CD4-positive, alpha-beta T cell (primary cell): ENCODE results near the gene HES2. TPM values are rescaled to one million over a fixed set of nuclear protein-coding genes. Genes with fewer than 3 reads are reported as not detected.
"Not testable (repeated sequence)": the region's sequence is repeated elsewhere in the genome, so short reads cannot be mapped to it uniquely, and the experiment has no call there.

Experiments
- ATAC-seq: fragments of 200-7000 bp; cut with Tn5 transposase; one replicate; pipeline ENCODE4 v1.10.0; 2022; ENCODE audit warnings: mild to moderate bottlenecking; ENCODE audit not compliant: poor library complexity
- CTCF ChIA-PET: fragments of 350-600 bp; sonication (Branson Sonifier 250); formaldehyde crosslinking; loops from one replicate; lab custom pipeline; 2021; ENCODE audit warnings: antibody characterized with exemption, inconsistent platforms; lab: Charles Lee
- POLR2A ChIA-PET: fragments of 350-600 bp; sonication (Branson Sonifier 250); formaldehyde crosslinking; loops from one replicate; lab custom pipeline; 2021; ENCODE audit warnings: antibody characterized with exemption, inconsistent platforms; lab: Charles Lee
- DNase-seq, 14 experiments: peaks; one replicate each; pipeline ENCODE4 v3.0.0-alpha.2; 2013 to 2020; ENCODE audit warnings: mixed read lengths in 2 of 14
- H3K27ac ChIP-seq, 2 donors: one replicate each; pipeline versions ENCODE4 v1.5.1 to v1.7.0; 2013; ENCODE audit warnings: low read length in 2 of 2, low read depth in 1 of 2, mild to moderate bottlenecking in 1 of 2
- H3K27me3 ChIP-seq, 2 experiments: 1 replicate in 1 of 2; 2 replicates in 1 of 2; pipeline versions ENCODE4 v1.6.1 to v1.7.0; 2013; ENCODE audit warnings: low read length in 2 of 2, control low read depth in 1 of 2, mild to moderate bottlenecking in 1 of 2, moderate library complexity in 1 of 2; ENCODE audit not compliant: insufficient read depth in 2 of 2, control insufficient read depth in 1 of 2
- H3K36me3 ChIP-seq: one replicate; pipeline ENCODE4 v1.6.1; 2013; ENCODE audit warnings: low read length, control low read depth; ENCODE audit not compliant: insufficient read depth
- H3K4me1 ChIP-seq: one replicate; pipeline ENCODE4 v1.6.1; 2013; ENCODE audit warnings: low read length, control low read depth; ENCODE audit not compliant: insufficient read depth
- H3K4me3 ChIP-seq: one replicate; pipeline ENCODE4 v1.5.1; 2013; ENCODE audit warnings: mild to moderate bottlenecking, low read length, moderate library complexity
- H3K9me3 ChIP-seq, 2 experiments: 1 replicate in 1 of 2; 2 replicates in 1 of 2; pipeline versions ENCODE4 v1.6.1 to v1.7.0; 2013; ENCODE audit warnings: low read length in 2 of 2, mild to moderate bottlenecking in 2 of 2, control low read depth in 1 of 2, moderate library complexity in 1 of 2; ENCODE audit not compliant: control insufficient read depth in 1 of 2, insufficient read depth in 1 of 2
- H3K27ac Mint-ChIP-seq: one replicate; pipeline ENCODE4 v1.8.0; 2020; ENCODE audit warnings: mixed read lengths
- H3K27me3 Mint-ChIP-seq: one replicate; pipeline ENCODE4 v1.8.0; 2021; ENCODE audit warnings: mixed read lengths
- H3K36me3 Mint-ChIP-seq: one replicate; pipeline ENCODE4 v1.8.0; 2021; ENCODE audit warnings: low read depth, mixed read lengths
- H3K4me1 Mint-ChIP-seq: one replicate; pipeline ENCODE4 v1.8.0; 2021; ENCODE audit warnings: low read depth, mixed read lengths
- H3K4me3 Mint-ChIP-seq: one replicate; pipeline ENCODE4 v1.8.0; 2020; ENCODE audit warnings: mild to moderate bottlenecking, mixed read lengths
- H3K9me3 Mint-ChIP-seq: one replicate; pipeline ENCODE4 v1.8.0; 2020; ENCODE audit warnings: mixed read lengths
- CTCF ChIP-seq: fragments of 200-600 bp; IDR thresholded peaks from one replicate; pipeline ENCODE4 v1.8.0; 2022; ENCODE audit warnings: antibody characterized with exemption, mild to moderate bottlenecking
- intact Hi-C, 2 experiments: fragments of 100-400 bp; cut with DNase I in 1 of 2; cut with micrococcal nuclease in 1 of 2; formaldehyde crosslinking; loops; one replicate each; pipeline versions ENCODE4 v1.15.1 to v1.9.0; 2023 to 2025; cut with DNase I, micrococcal nuclease
- total RNA-seq, 174 experiments: library from RNA in 2 of 174; stranded (reverse) in 2 of 174; gene quantifications; one replicate each; pipeline ENCODE4 v1.2.3 and lab custom pipeline; 2021 to 2026

The HES2 gene
- total RNA-seq, 2 experiments from 2014 or later = not detected

GRCh38 chr1:6396998-6397397 lies 22.7 kb downstream of the HES2 start:
- Mint-ChIP-seq H3K4me1 (peaks cover 28% of the 10 kb centered on the region), H3K4me3 (peak overlapping the region; percentile 70), H3K9me3 (no peaks in the 10 kb centered on the region), H3K27me3 (no peaks in the 10 kb centered on the region), H3K36me3 (no peaks in the 10 kb centered on the region), H3K27ac (peak overlapping the region; percentile 66)
- Histone ChIP-seq H3K27me3 (no peaks in the 10 kb centered on the region), H3K9me3 (no peaks in the 10 kb centered on the region), H3K36me3 (no peaks in the 10 kb centered on the region), H3K4me1 (peaks cover 23% of the 10 kb centered on the region), H3K4me3 (no peak overlapping the region), H3K27ac (no peak overlapping the region)
- intact Hi-C loops = loop anchor here in 1 of 2 experiments (10.0 kb wide), 1 partner anchor 388 kb away; the partner anchor contains the start of gene CAMTA1
- ChIA-PET POLR2A (no interaction called here), CTCF (no interaction called here)
- TF ChIP-seq CTCF = no peak
- no peak for ATAC-seq
- no peak for DNase-seq

- H3K36me3 ChIP-seq, H3K9me3 ChIP-seq, H3K27ac ChIP-seq, H3K36me3 Mint-ChIP-seq, H3K4me3 Mint-ChIP-seq, H3K4me3 ChIP-seq, H3K27me3 Mint-ChIP-seq, H3K27ac Mint-ChIP-seq, ATAC-seq, H3K27me3 ChIP-seq, DNase-seq, H3K9me3 Mint-ChIP-seq: not testable (repeated sequence)
- CTCF ChIA-PET = interaction anchor here (1.7 kb wide), 1 partner anchor 19 kb away, joined by 3 read pairs; no protein-coding TSS in a partner anchor
- peaks cover 27% of the 10 kb centered on the region for H3K4me1 ChIP-seq
- POLR2A ChIA-PET = interaction anchor here (4.1 kb wide), 1 partner anchor 37 kb away, joined by 41 read pairs; no protein-coding TSS in a partner anchor
- intact Hi-C loops = loop anchor here in 1 of 2 experiments (10.0 kb wide), 1 partner anchor 389 kb away; the partner anchor contains the start of gene CAMTA1
- H3K4me1 Mint-ChIP-seq = peaks cover 31% of the 10 kb centered on the region
These were observed 23.9 kb downstream of the HES2 start for GRCh38 chr1:6395781-6396244.

GRCh38 chr1:6395130-6395529 lies 24.6 kb downstream of the HES2 start:
- peaks cover 31% of the 10 kb centered on the region for H3K4me1 Mint-ChIP-seq
- H3K4me3 Mint-ChIP-seq = peak overlapping the region; percentile 80
- ATAC-seq, H3K36me3 Mint-ChIP-seq, H3K9me3 ChIP-seq, H3K27me3 Mint-ChIP-seq, H3K4me3 ChIP-seq, H3K27me3 ChIP-seq, DNase-seq, H3K36me3 ChIP-seq, H3K27ac ChIP-seq, H3K9me3 Mint-ChIP-seq: not testable (repeated sequence)
- H3K4me1 ChIP-seq = peaks cover 27% of the 10 kb centered on the region
- ChIA-PET CTCF (interaction anchor here (0.7 to 1.7 kb wide), 2 partner anchors 19 to 44 kb away, joined by 3 read pairs; no protein-coding TSS in a partner anchor), POLR2A (interaction anchor here (1.1 to 4.1 kb wide), 2 partner anchors 11 to 36 kb away, joined by 5 to 41 read pairs; no protein-coding TSS in a partner anchor)
- intact Hi-C loops = loop anchor here in 1 of 2 experiments (10.0 kb wide), 1 partner anchor 390 kb away; the partner anchor contains the start of gene CAMTA1
- H3K27ac Mint-ChIP-seq = peak overlapping the region; percentile 67

- CTCF ChIA-PET = interaction anchor here (0.5 to 1.3 kb wide), 4 partner anchors 11 to 109 kb away, joined by 3 to 5 read pairs (median 4); no protein-coding TSS in a partner anchor
- ATAC-seq = peak; percentile 90
- H3K36me3 ChIP-seq = no peaks in the 10 kb centered on the region
- peak within 1 kb of the TSS; percentile 92 for H3K4me3 Mint-ChIP-seq
- peak within 1 kb of the TSS; percentile 69 to 81 for H3K27ac ChIP-seq
- H3K27me3 Mint-ChIP-seq = no peaks in the 10 kb centered on the region
- H3K9me3 Mint-ChIP-seq = no peaks in the 10 kb centered on the region
- intact Hi-C loops = loop anchor here (2.0 to 10.0 kb wide), 2 partner anchors 35 to 391 kb away; partner anchors contain the start of gene CAMTA1 (in 1 of the 2)
- no peaks in the 10 kb centered on the region for H3K27me3 ChIP-seq
- H3K4me1 ChIP-seq = peaks cover 27% of the 10 kb centered on the region
- POLR2A ChIA-PET = interaction anchor here (0.5 to 4.1 kb wide), 15 partner anchors 9 to 210 kb away, joined by 3 to 41 read pairs (median 3); partner anchors contain the start of genes KLHL21, RPL22 and TNFRSF25
- H3K4me3 ChIP-seq = peak within 1 kb of the TSS; percentile 69
- H3K4me1 Mint-ChIP-seq = peaks cover 31% of the 10 kb centered on the region
- no peaks in the 10 kb centered on the region for H3K36me3 Mint-ChIP-seq
- no peaks in the 10 kb centered on the region for H3K9me3 ChIP-seq
- no peak for TF ChIP-seq CTCF
- peak; percentile 84 to 97 (median 90) for DNase-seq
- H3K27ac Mint-ChIP-seq = peak within 1 kb of the TSS; percentile 90
These were observed 26.1 kb downstream of the HES2 start, which contains the start of gene ACOT7 for GRCh38 chr1:6393400-6394187. TSS of gene ACOT7 (minus strand) at chr1:6393767. CDS start at chr1:6393399, 368 bp downstream.
